Neural progenitor cell (in vitro differentiated cells): ENCODE measurements around the gene UBE3A. TPM values are rescaled to one million over a fixed set of nuclear protein-coding genes. Genes with fewer than 3 reads are reported as not detected.

Source experiments
- DNase-seq: peaks from one replicate; pipeline ENCODE4 v3.0.0-alpha.2; 2016; ENCODE audit warnings: low spot score
- H2AFZ ChIP-seq: fragments of 200-600 bp; sonication (generic); replicated peaks from 2 replicates; pipeline ENCODE4 v1.6.1; 2016; ENCODE audit warnings: antibody characterized with exemption
- H3F3A ChIP-seq: fragments of 200-600 bp; sonication (generic); 2 replicates; pipeline ENCODE4 v1.6.1; 2016; ENCODE audit warnings: antibody characterized with exemption, low read depth
- H3K27ac ChIP-seq: fragments of 200-600 bp; sonication (generic); 2 replicates; pipeline ENCODE4 v1.5.1; 2016; ENCODE audit warnings: mild to moderate bottlenecking
- H3K27me3 ChIP-seq: fragments of 200-600 bp; sonication (generic); 2 replicates; pipeline ENCODE4 v1.6.1; 2016; ENCODE audit warnings: mild to moderate bottlenecking, moderate library complexity
- H3K36me3 ChIP-seq: fragments of 200-600 bp; sonication (generic); 2 replicates; pipeline ENCODE4 v1.5.1; 2016
- H3K4me1 ChIP-seq: fragments of 200-600 bp; sonication (generic); 2 replicates; pipeline ENCODE4 v1.6.1; 2016; ENCODE audit warnings: mixed run types
- H3K4me2 ChIP-seq: fragments of 200-600 bp; sonication (generic); 2 replicates; pipeline ENCODE4 v1.6.1; 2016
- H3K4me3 ChIP-seq: fragments of 200-600 bp; sonication (generic); 2 replicates; pipeline ENCODE4 v1.5.1; 2016
- H3K79me2 ChIP-seq: fragments of 200-600 bp; sonication (generic); 2 replicates; pipeline ENCODE4 v1.6.1; 2016; ENCODE audit warnings: low read depth
- H3K9ac ChIP-seq: fragments of 200-600 bp; sonication (generic); 2 replicates; pipeline ENCODE4 v1.6.1; 2016
- H3K9me3 ChIP-seq: fragments of 200-600 bp; sonication (generic); 2 replicates; pipeline ENCODE4 v1.5.1; 2016; ENCODE audit warnings: low read depth
- H4K20me1 ChIP-seq: fragments of 200-600 bp; sonication (generic); 2 replicates; pipeline ENCODE4 v1.6.1; 2016; ENCODE audit warnings: low read depth
- H3K27ac Mint-ChIP-seq: 3 replicates; pipeline ENCODE4 v1.8.0; 2021; ENCODE audit warnings: mixed read lengths
- H3K27me3 Mint-ChIP-seq: 2 replicates; pipeline ENCODE4 v1.8.0; 2022; ENCODE audit warnings: low read depth, mild to moderate bottlenecking, inconsistent platforms, moderate library complexity, mixed read lengths; ENCODE audit not compliant: insufficient read depth
- H3K36me3 Mint-ChIP-seq: 3 replicates; pipeline ENCODE4 v1.8.0; 2021; ENCODE audit warnings: mixed read lengths
- H3K4me1 Mint-ChIP-seq: 3 replicates; pipeline ENCODE4 v1.8.0; 2021; ENCODE audit warnings: mixed read lengths
- H3K4me3 Mint-ChIP-seq: 3 replicates; pipeline ENCODE4 v1.8.0; 2021; ENCODE audit warnings: mild to moderate bottlenecking, moderate library complexity, mixed read lengths
- H3K9me3 Mint-ChIP-seq: 3 replicates; pipeline ENCODE4 v1.8.0; 2020; ENCODE audit warnings: mixed read lengths
- EZH2 ChIP-seq: fragments of 200-600 bp; sonication (generic); IDR thresholded peaks from 2 replicates; pipeline ENCODE4 v1.6.1; 2017; ENCODE audit warnings: antibody characterized with exemption, mild to moderate bottlenecking, moderate library complexity
- EZH2phosphoT487 ChIP-seq: fragments of 200-600 bp; sonication (generic); IDR thresholded peaks from 2 replicates; pipeline ENCODE4 v1.6.1; 2017; ENCODE audit warnings: antibody characterized with exemption
- total RNA-seq: library from RNA; depleted of rRNA; stranded (reverse); fragments of >200 nt; gene quantifications from 2 replicates; pipeline ENCODE4 v1.2.3, GENCODE V29; 2015; ENCODE audit warnings: low replicate concordance
- TF ChIP-seq, protein P1 (sequence below): fragments of 200-600 bp; sonication (generic); IDR thresholded peaks from 2 replicates; pipeline ENCODE4 v1.5.1; 2017; ENCODE audit warnings: antibody characterized with exemption, mild to moderate bottlenecking

UBE3A gene
- total RNA-seq, 1 donor from 2014 or later = 117 TPM

DNA sequence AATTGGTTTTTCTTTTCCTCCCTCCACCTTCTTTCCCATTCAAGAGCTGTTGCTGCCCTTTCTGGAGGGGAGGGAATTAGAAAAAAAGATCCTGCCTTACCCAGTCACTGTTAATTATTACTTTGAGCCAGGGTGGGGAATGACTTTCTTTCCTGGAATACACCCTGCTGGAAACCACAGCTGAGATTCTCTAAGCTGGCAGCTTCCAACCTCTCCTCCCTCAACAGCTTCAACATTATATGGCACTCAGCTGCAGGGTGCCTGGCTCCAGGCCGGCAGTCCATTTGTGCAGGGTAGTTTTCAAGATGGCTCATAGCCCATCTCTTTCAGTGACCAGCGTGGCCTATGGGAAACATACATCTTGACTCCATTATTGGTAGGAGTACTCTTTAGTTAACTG is 105.8 kb downstream of the UBE3A start:
- H2AFZ ChIP-seq = no peak overlapping the region
- H3K27me3 ChIP-seq = no peaks in the 10 kb centered on the region
- peaks cover 21% of the 10 kb centered on the region for H3K36me3 ChIP-seq
- H3K4me3 ChIP-seq = no peak overlapping the region
- peaks cover 5% of the 10 kb centered on the region for H3K4me1 Mint-ChIP-seq
- H3K27ac ChIP-seq = peak overlapping the region; percentile 63
- H3K9me3 ChIP-seq = no peaks in the 10 kb centered on the region
- H3K4me2 ChIP-seq = no peak overlapping the region
- no peak for DNase-seq
- no peak for TF ChIP-seq EZH2phosphoT487
- no peak for TF ChIP-seq EZH2
- TF ChIP-seq, protein P1, sequence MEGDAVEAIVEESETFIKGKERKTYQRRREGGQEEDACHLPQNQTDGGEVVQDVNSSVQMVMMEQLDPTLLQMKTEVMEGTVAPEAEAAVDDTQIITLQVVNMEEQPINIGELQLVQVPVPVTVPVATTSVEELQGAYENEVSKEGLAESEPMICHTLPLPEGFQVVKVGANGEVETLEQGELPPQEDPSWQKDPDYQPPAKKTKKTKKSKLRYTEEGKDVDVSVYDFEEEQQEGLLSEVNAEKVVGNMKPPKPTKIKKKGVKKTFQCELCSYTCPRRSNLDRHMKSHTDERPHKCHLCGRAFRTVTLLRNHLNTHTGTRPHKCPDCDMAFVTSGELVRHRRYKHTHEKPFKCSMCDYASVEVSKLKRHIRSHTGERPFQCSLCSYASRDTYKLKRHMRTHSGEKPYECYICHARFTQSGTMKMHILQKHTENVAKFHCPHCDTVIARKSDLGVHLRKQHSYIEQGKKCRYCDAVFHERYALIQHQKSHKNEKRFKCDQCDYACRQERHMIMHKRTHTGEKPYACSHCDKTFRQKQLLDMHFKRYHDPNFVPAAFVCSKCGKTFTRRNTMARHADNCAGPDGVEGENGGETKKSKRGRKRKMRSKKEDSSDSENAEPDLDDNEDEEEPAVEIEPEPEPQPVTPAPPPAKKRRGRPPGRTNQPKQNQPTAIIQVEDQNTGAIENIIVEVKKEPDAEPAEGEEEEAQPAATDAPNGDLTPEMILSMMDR = no peak
- no peaks in the 10 kb centered on the region for H4K20me1 ChIP-seq
- peaks cover 14% of the 10 kb centered on the region for H3F3A ChIP-seq
- H3K4me1 ChIP-seq = no peaks in the 10 kb centered on the region
- no peak overlapping the region for H3K27ac Mint-ChIP-seq
- peaks cover 2% of the 10 kb centered on the region for H3K27me3 Mint-ChIP-seq
- no peaks in the 10 kb centered on the region for H3K79me2 ChIP-seq
- no peak overlapping the region for H3K9ac ChIP-seq
- no peak overlapping the region for H3K4me3 Mint-ChIP-seq
- peaks cover 12% of the 10 kb centered on the region for H3K9me3 Mint-ChIP-seq
- H3K36me3 Mint-ChIP-seq = peaks cover 54% of the 10 kb centered on the region

DNA sequence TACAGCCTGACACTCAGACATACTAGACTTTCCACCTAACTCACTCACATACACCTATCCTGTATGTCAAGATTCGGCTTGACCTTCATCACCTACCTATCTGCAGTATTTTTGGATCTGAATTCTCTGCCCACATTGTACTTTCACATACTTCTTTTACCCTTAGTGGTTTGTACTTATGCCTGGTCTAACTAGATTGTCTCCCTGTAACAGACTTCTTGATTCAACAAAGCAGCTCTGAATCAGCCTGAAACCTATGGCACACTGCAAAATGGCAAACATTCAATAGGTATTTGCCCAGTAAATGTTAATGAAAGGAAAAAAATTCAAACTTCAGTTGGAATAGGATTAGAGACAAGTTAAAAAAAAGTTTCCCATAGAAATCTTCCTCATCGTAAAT is 106.5 kb downstream of the UBE3A start:
- DNase-seq = no peak
- no peaks in the 10 kb centered on the region for H3K79me2 ChIP-seq
- Mint-ChIP-seq H3K4me1 (peaks cover 5% of the 10 kb centered on the region), H3K27ac (no peak overlapping the region), H3K9me3 (peaks cover 12% of the 10 kb centered on the region), H3K36me3 (peaks cover 50% of the 10 kb centered on the region), H3K27me3 (peaks cover 2% of the 10 kb centered on the region), H3K4me3 (no peak overlapping the region)
- TF ChIP-seq, protein P1 = no peak
- TF ChIP-seq EZH2 (no peak), EZH2phosphoT487 (no peak)
- H3K36me3 ChIP-seq = peaks cover 15% of the 10 kb centered on the region
- no peaks in the 10 kb centered on the region for H4K20me1 ChIP-seq
- H3K9ac ChIP-seq = no peak overlapping the region
- H3K27me3 ChIP-seq = no peaks in the 10 kb centered on the region
- no peak overlapping the region for H2AFZ ChIP-seq
- H3K9me3 ChIP-seq = no peaks in the 10 kb centered on the region
- no peak overlapping the region for H3K4me3 ChIP-seq
- H3K27ac ChIP-seq = no peak overlapping the region
- H3F3A ChIP-seq = peaks cover 14% of the 10 kb centered on the region
- no peaks in the 10 kb centered on the region for H3K4me1 ChIP-seq
- H3K4me2 ChIP-seq = no peak overlapping the region

DNA sequence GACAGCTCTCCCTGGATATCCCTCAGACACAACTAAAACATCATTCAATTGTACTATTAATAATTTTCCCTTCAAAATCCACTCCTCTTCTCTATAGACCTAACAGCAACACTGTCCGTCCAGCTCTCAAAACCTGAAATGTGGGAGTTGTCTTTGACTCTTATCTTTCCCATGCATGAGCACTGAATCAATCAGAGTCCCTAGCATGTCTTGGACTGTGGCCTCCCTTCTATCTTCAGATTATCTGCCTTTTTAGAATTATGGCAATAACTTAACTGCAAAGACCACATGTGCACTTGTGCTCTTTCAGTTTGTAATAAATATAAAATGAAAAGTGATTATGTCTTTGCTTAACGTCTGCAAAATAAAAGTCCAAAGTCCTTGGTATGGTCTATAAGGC is 107.0 kb downstream of the UBE3A start:
- Mint-ChIP-seq H3K9me3 (peaks cover 11% of the 10 kb centered on the region), H3K27me3 (peaks cover 2% of the 10 kb centered on the region), H3K4me1 (peaks cover 5% of the 10 kb centered on the region), H3K4me3 (no peak overlapping the region), H3K27ac (no peak overlapping the region), H3K36me3 (peaks cover 46% of the 10 kb centered on the region)
- H3K4me1 ChIP-seq = no peaks in the 10 kb centered on the region
- no peak overlapping the region for H3K4me3 ChIP-seq
- H3K9ac ChIP-seq = no peak overlapping the region
- H3K79me2 ChIP-seq = no peaks in the 10 kb centered on the region
- no peak overlapping the region for H3K4me2 ChIP-seq
- no peaks in the 10 kb centered on the region for H3K9me3 ChIP-seq
- H3K36me3 ChIP-seq = peaks cover 11% of the 10 kb centered on the region
- peaks cover 14% of the 10 kb centered on the region for H3F3A ChIP-seq
- no peaks in the 10 kb centered on the region for H3K27me3 ChIP-seq
- no peak overlapping the region for H3K27ac ChIP-seq
- H2AFZ ChIP-seq = no peak overlapping the region
- no peaks in the 10 kb centered on the region for H4K20me1 ChIP-seq
- DNase-seq = no peak
- TF ChIP-seq EZH2phosphoT487 = no peak
- TF ChIP-seq EZH2 = no peak
- TF ChIP-seq, protein P1 = no peak
